ENCODE results near the gene SWT1. TPM values are rescaled to one million over a fixed set of nuclear protein-coding genes. Genes with fewer than 3 reads are reported as not detected.

Gene SWT1
- total and polyA plus RNA-seq, 2 of the 13 experiments (the other 11 are each of a cell fraction or from before 2014, with no cell fraction given): 1.7 to 2.5 TPM

- no peak for DNase-seq (ENCODE audit: low spot score)
- H3K9me3 ChIP-seq (ENCODE audit: low read length): no peaks in the 10 kb centered on the region
- H3K79me2 ChIP-seq (ENCODE audit: insufficient read depth, low read length): no peaks in the 10 kb centered on the region
- no peak overlapping the region for H3K4me3 ChIP-seq (replicated peaks in 1 of 3; ENCODE audit: insufficient read depth in 1 of 3, low read depth in 2 of 3, low read length in 3 of 3)
- H3K36me3 ChIP-seq (replicated peaks in 1 of 2; ENCODE audit: control insufficient read depth in 1 of 2, insufficient read depth in 2 of 2, low read length in 2 of 2): no peaks in the 10 kb centered on the region
- no peak for ATAC-seq
- ChIA-PET CTCF (ENCODE audit: low intra/inter-chr PET ratio, low total read pairs) (no interaction called here), POLR2A (no interaction called here)
- no peaks in the 10 kb centered on the region for H3K4me1 ChIP-seq (ENCODE audit: insufficient read depth, low read length)
- BruUV-seq (replicated peaks): no TSS peak
- in situ Hi-C loops (cut with HindIII; ENCODE audit: extremely low pct_ligation_motif_present, low pct_unique_long_range_greater_than_20kb) (no loop called here), intact Hi-C loops (cut with micrococcal nuclease; ENCODE audit: unreplicated experiment) (no loop called here)
- H3K27ac ChIP-seq (ENCODE audit: extremely low read length, insufficient read depth, low read length): no peak overlapping the region
- H2AFZ ChIP-seq (ENCODE audit: low read length): no peak overlapping the region
- H3K9ac ChIP-seq (ENCODE audit: insufficient read depth, low read depth, low read length): no peak overlapping the region
- no peak for FAIRE-seq
- H4K20me1 ChIP-seq (ENCODE audit: insufficient read depth, low read length): no peaks in the 10 kb centered on the region
- H3K27me3 ChIP-seq (ENCODE audit: control insufficient read depth in 1 of 2, insufficient read depth in 2 of 2, low read length in 2 of 2): no peaks in the 10 kb centered on the region
- H3K4me2 ChIP-seq (ENCODE audit: low read depth, low read length): no peak overlapping the region
- WGBS (ENCODE audit: low lambda C conversion rate): 93% methylated on average over 3 of the region's 3 CpGs
- TF ChIP-seq BCL3 (CRISPR knock-in tag; IDR thresholded peaks at IDR 0.05): no peak
- no peak for TF ChIP-seq ZNF816 (CRISPR knock-in tag; IDR thresholded peaks at IDR 0.05; ENCODE audit: borderline replicate concordance)
- TF ChIP-seq, protein P1, sequence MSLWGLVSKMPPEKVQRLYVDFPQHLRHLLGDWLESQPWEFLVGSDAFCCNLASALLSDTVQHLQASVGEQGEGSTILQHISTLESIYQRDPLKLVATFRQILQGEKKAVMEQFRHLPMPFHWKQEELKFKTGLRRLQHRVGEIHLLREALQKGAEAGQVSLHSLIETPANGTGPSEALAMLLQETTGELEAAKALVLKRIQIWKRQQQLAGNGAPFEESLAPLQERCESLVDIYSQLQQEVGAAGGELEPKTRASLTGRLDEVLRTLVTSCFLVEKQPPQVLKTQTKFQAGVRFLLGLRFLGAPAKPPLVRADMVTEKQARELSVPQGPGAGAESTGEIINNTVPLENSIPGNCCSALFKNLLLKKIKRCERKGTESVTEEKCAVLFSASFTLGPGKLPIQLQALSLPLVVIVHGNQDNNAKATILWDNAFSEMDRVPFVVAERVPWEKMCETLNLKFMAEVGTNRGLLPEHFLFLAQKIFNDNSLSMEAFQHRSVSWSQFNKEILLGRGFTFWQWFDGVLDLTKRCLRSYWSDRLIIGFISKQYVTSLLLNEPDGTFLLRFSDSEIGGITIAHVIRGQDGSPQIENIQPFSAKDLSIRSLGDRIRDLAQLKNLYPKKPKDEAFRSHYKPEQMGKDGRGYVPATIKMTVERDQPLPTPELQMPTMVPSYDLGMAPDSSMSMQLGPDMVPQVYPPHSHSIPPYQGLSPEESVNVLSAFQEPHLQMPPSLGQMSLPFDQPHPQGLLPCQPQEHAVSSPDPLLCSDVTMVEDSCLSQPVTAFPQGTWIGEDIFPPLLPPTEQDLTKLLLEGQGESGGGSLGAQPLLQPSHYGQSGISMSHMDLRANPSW (CRISPR knock-in tag; IDR thresholded peaks at IDR 0.05; ENCODE audit: borderline replicate concordance): no peak
- no peak for TF ChIP-seq PLSCR1 (CRISPR knock-in tag; IDR thresholded peaks at IDR 0.05; ENCODE audit: borderline replicate concordance)
- no peak for TF ChIP-seq ZNF615 (CRISPR knock-in tag; IDR thresholded peaks at IDR 0.05; ENCODE audit: borderline replicate concordance)
- no peak for TF ChIP-seq ZNF431 (CRISPR knock-in tag; IDR thresholded peaks at IDR 0.05; ENCODE audit: borderline replicate concordance, low read depth)
- TF ChIP-seq NR3C1 (CRISPR knock-in tag; IDR thresholded peaks at IDR 0.05): no peak
- TF ChIP-seq KLF13 (CRISPR knock-in tag; IDR thresholded peaks at IDR 0.05): no peak
- no peak for TF ChIP-seq HOXA9 (CRISPR knock-in tag; IDR thresholded peaks at IDR 0.05; ENCODE audit: borderline replicate concordance)
- TF ChIP-seq ARID2 (CRISPR knock-in tag; IDR thresholded peaks at IDR 0.05; ENCODE audit: borderline replicate concordance): no peak
- TF ChIP-seq ZFP36 (IDR thresholded peaks at IDR 0.05; ENCODE audit: borderline replicate concordance, low read depth, low read length, partially characterized antibody): no peak
- TF ChIP-seq, protein P2, sequence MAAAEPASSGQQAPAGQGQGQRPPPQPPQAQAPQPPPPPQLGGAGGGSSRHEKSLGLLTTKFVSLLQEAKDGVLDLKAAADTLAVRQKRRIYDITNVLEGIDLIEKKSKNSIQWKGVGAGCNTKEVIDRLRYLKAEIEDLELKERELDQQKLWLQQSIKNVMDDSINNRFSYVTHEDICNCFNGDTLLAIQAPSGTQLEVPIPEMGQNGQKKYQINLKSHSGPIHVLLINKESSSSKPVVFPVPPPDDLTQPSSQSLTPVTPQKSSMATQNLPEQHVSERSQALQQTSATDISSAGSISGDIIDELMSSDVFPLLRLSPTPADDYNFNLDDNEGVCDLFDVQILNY (CRISPR knock-in tag; conservative IDR thresholded peaks at IDR 0.05): no peak
- TF ChIP-seq NFKBIZ (CRISPR knock-in tag; IDR thresholded peaks at IDR 0.05): no peak
- no peak for TF ChIP-seq SRSF1 (optimal IDR thresholded peaks at IDR 0.05; ENCODE audit: low read depth, low read length)
- TF ChIP-seq ZNF143 (CRISPR knock-in tag; IDR thresholded peaks at IDR 0.05): no peak
- no peak for TF ChIP-seq ZXDC (CRISPR knock-in tag; IDR thresholded peaks at IDR 0.05)
Observed at GRCh38 chr1:185207980-185208602, 51.1 kb downstream of the SWT1 start.

Measured in HepG2 (cell line).